Natural killer cell (primary cell): ENCODE measurements around the gene SCP2. TPM values are rescaled to one million over a fixed set of nuclear protein-coding genes. Genes with fewer than 3 reads are reported as not detected.

ENCODE experiments used
- ATAC-seq, 3 donors: fragments of 150-1000 bp in 2 of 3; fragments of 200-7000 bp in 1 of 3; cut with Tn5 transposase; 1 replicate in 1 of 3; 2 replicates in 2 of 3; pipeline ENCODE4 v1.10.0; 2021; ENCODE audit warnings: mild to moderate bottlenecking in 2 of 3, moderate library complexity in 2 of 3
- DNase-seq, 2 donors: peaks; one replicate each; pipeline versions ENCODE4 v3.0.0 to v3.0.0-alpha.2; 2013 to 2021; ENCODE audit warnings: mixed read lengths in 1 of 2
- H3K27ac ChIP-seq: one replicate; pipeline ENCODE4 v1.5.1; 2013; ENCODE audit warnings: mild to moderate bottlenecking, low read length
- H3K27me3 ChIP-seq: one replicate; pipeline ENCODE4 v1.6.1; 2013; ENCODE audit warnings: low read length; ENCODE audit not compliant: control insufficient read depth, insufficient read depth
- H3K36me3 ChIP-seq: one replicate; pipeline ENCODE4 v1.6.1; 2013; ENCODE audit warnings: low read length; ENCODE audit not compliant: control insufficient read depth, insufficient read depth
- H3K4me1 ChIP-seq: one replicate; pipeline ENCODE4 v1.6.1; 2013; ENCODE audit warnings: low read length; ENCODE audit not compliant: control insufficient read depth, insufficient read depth
- H3K4me3 ChIP-seq: one replicate; pipeline ENCODE4 v1.5.1; 2013; ENCODE audit warnings: low read length
- H3K9me3 ChIP-seq: one replicate; pipeline ENCODE4 v1.6.1; 2013; ENCODE audit warnings: low read length; ENCODE audit not compliant: control insufficient read depth, insufficient read depth
- H3K27ac Mint-ChIP-seq, 2 donors: one replicate each; pipeline ENCODE4 v1.8.0; 2022; ENCODE audit warnings: mild to moderate bottlenecking in 2 of 2, mixed read lengths in 2 of 2, moderate library complexity in 1 of 2
- H3K27me3 Mint-ChIP-seq, 2 donors: one replicate each; pipeline ENCODE4 v1.8.0; 2022; ENCODE audit warnings: low read depth in 2 of 2, mixed read lengths in 2 of 2
- H3K36me3 Mint-ChIP-seq: one replicate; pipeline ENCODE4 v1.8.0; 2022; ENCODE audit warnings: mixed read lengths
- H3K4me1 Mint-ChIP-seq, 2 donors: one replicate each; pipeline ENCODE4 v1.8.0; 2022; ENCODE audit warnings: mixed read lengths in 2 of 2
- H3K4me3 Mint-ChIP-seq: one replicate; pipeline ENCODE4 v1.8.0; 2022; ENCODE audit warnings: mild to moderate bottlenecking, moderate library complexity, mixed read lengths
- H3K9me3 Mint-ChIP-seq, 2 donors: one replicate each; pipeline ENCODE4 v1.8.0; 2022; ENCODE audit warnings: mixed read lengths in 2 of 2
- CTCF ChIP-seq: fragments of 200-600 bp; IDR thresholded peaks from one replicate; pipeline ENCODE4 v1.8.0; 2022; ENCODE audit warnings: antibody characterized with exemption
- WGBS: methylation state at CpG from one replicate; pipeline ENCODE4 v1.1.7; 2013; ENCODE audit warnings: missing lambda C conversion rate; ENCODE audit not compliant: insufficient coverage; 5-methylcytosine and 5-hydroxymethylcytosine counted together
- intact Hi-C: fragments of 100-400 bp; cut with micrococcal nuclease; formaldehyde crosslinking; loops from one replicate; pipeline ENCODE4 v1.14.2; 2022
- total RNA-seq, 4 donors: library from RNA; stranded (reverse); fragments of 120-200 nt in 1 of 4; gene quantifications; one replicate each; pipeline versions ENCODE4 v1.2.3 to v1.2.4, GENCODE V29; 2013 to 2022

Gene SCP2
- total RNA-seq, 3 donors from 2014 or later (not counting 1 experiment from before 2014, with no cell fraction given): 90.0 to 118 (median 105) TPM

DNA sequence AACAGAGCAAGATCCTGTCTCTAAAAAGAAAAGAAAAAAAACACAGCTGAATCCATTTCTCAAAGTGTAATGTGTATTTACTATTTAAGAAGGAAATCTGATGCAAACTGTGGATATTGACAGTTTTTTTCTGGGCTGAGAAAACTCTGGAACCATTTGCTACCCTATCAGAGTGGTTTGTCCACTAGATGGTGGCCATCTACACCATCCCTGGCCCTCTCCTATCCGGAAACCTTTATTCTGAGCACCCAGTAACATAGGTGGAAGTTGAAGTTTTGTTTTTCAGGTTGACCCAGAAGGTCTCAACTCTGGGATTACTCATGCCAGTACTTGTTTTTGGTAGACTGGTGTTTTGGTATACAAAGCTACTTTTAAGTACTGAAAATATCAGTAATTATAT, 25.7 kb upstream of the SCP2 start:
- no peak overlapping the region for H3K27ac Mint-ChIP-seq
- Histone ChIP-seq H3K27ac (no peak overlapping the region), H3K36me3 (peaks cover 2% of the 10 kb centered on the region), H3K27me3 (no peaks in the 10 kb centered on the region), H3K4me1 (no peaks in the 10 kb centered on the region), H3K9me3 (no peaks in the 10 kb centered on the region), H3K4me3 (no peak overlapping the region)
- WGBS: 100% methylated on average over 1 of the region's 1 CpG
- TF ChIP-seq CTCF: no peak
- H3K27me3 Mint-ChIP-seq: no peaks in the 10 kb centered on the region
- no peaks in the 10 kb centered on the region for H3K36me3 Mint-ChIP-seq
- no peaks in the 10 kb centered on the region for H3K9me3 Mint-ChIP-seq
- H3K4me1 Mint-ChIP-seq: no peaks in the 10 kb centered on the region
- DNase-seq (no peak), ATAC-seq (no peak)
- intact Hi-C loops: no loop called here
- no peak overlapping the region for H3K4me3 Mint-ChIP-seq

GRCh38 chr1:52904208-52904926, 22.7 kb upstream of the SCP2 start:
- Mint-ChIP-seq H3K27ac (no peak overlapping the region), H3K4me1 (no peaks in the 10 kb centered on the region), H3K4me3 (no peak overlapping the region), H3K27me3 (no peaks in the 10 kb centered on the region), H3K36me3 (no peaks in the 10 kb centered on the region), H3K9me3 (no peaks in the 10 kb centered on the region)
- Histone ChIP-seq H3K27me3 (no peaks in the 10 kb centered on the region), H3K9me3 (no peaks in the 10 kb centered on the region), H3K36me3 (peaks cover 5% of the 10 kb centered on the region), H3K4me3 (no peak overlapping the region), H3K4me1 (no peaks in the 10 kb centered on the region), H3K27ac (no peak overlapping the region)
- no peak for ATAC-seq
- DNase-seq: no peak
- WGBS: 95% methylated on average over 13 of the region's 13 CpGs
- no peak for TF ChIP-seq CTCF
- intact Hi-C loops: no loop called here

GRCh38 chr1:52904927-52905698, 22.0 kb upstream of the SCP2 start:
- no peak overlapping the region for H3K4me3 Mint-ChIP-seq
- WGBS: 76% methylated on average over 20 of the region's 20 CpGs
- peak in 1 of 2 donors; percentile 58 for DNase-seq
- no peaks in the 10 kb centered on the region for H3K36me3 Mint-ChIP-seq
- no peak overlapping the region for H3K4me3 ChIP-seq
- H3K9me3 ChIP-seq: no peaks in the 10 kb centered on the region
- H3K9me3 Mint-ChIP-seq: no peaks in the 10 kb centered on the region
- ATAC-seq: peak; percentile 37 to 76 (median 64)
- no peaks in the 10 kb centered on the region for H3K4me1 Mint-ChIP-seq
- H3K27me3 ChIP-seq: no peaks in the 10 kb centered on the region
- no peak for TF ChIP-seq CTCF
- H3K27ac Mint-ChIP-seq: no peak overlapping the region
- peaks cover 5% of the 10 kb centered on the region for H3K36me3 ChIP-seq
- intact Hi-C loops: loop anchor here (1.0 kb wide), 1 partner anchor 277 kb away; no protein-coding TSS in a partner anchor
- no peak overlapping the region for H3K27ac ChIP-seq
- H3K27me3 Mint-ChIP-seq: no peaks in the 10 kb centered on the region
- H3K4me1 ChIP-seq: no peaks in the 10 kb centered on the region
